Caco-2 (cell line): Measurements from ENCODE around the gene OR2V2. TPM values are rescaled to one million over a fixed set of nuclear protein-coding genes. Genes with fewer than 3 reads are reported as not detected.
A peak's percentile ranks its signal among the peaks of the same experiment; 100 is the strongest.
"Not testable (repeated sequence)": the region's sequence is repeated elsewhere in the genome, so short reads cannot be mapped to it uniquely, and the experiment has no call there.

Experiments used
- BruUV-seq: library from RNA; stranded (reverse); fragments of 400-500 nt; replicated peaks from 2 replicates; lab custom pipeline; 2021; lab: Mats Ljungman, UMichigan
- CTCF ChIA-PET: fragments of 300-600 bp; sonication (Branson Sonifier 250); formaldehyde crosslinking; loops from one replicate; lab custom pipeline; 2022; ENCODE audit warnings: antibody characterized with exemption; lab: Charles Lee
- POLR2A ChIA-PET: fragments of 300-600 bp; sonication (Branson Sonifier 250); formaldehyde crosslinking; loops from one replicate; lab custom pipeline; 2022; ENCODE audit warnings: antibody characterized with exemption; lab: Charles Lee
- DNase-seq, 2 experiments: peaks; one replicate each; pipeline versions ENCODE4 v3.0.0 to v3.0.0-alpha.2; 2020 to 2022
- H3K27me3 ChIP-seq: replicated peaks from 2 replicates; pipeline ENCODE4 v1.6.0; 2011; ENCODE audit warnings: low read length; ENCODE audit not compliant: control insufficient read depth, insufficient read depth
- H3K36me3 ChIP-seq: 2 replicates; pipeline ENCODE4 v1.5.1; 2011; ENCODE audit warnings: low read length; ENCODE audit not compliant: control insufficient read depth, insufficient read depth
- H3K4me1 ChIP-seq: fragments of 250-450 bp; sonication (Bioruptor Pico); 2 replicates; pipeline ENCODE4 v1.5.1; 2020; ENCODE audit warnings: mild to moderate bottlenecking
- H3K4me3 ChIP-seq: 2 replicates; pipeline ENCODE4 v1.5.1; 2011; ENCODE audit warnings: low read depth, mild to moderate bottlenecking, control low read depth, low read length
- H3K9me3 ChIP-seq: fragments of 250-450 bp; sonication (Bioruptor Pico); 2 replicates; pipeline ENCODE4 v1.5.1; 2020; ENCODE audit warnings: mild to moderate bottlenecking, moderate library complexity
- H3K27ac Mint-ChIP-seq: one replicate; pipeline ENCODE4 v1.8.0; 2022; ENCODE audit warnings: mixed read lengths; ENCODE audit not compliant: unreplicated experiment
- H3K27me3 Mint-ChIP-seq: one replicate; pipeline ENCODE4 v1.8.0; 2022; ENCODE audit warnings: mixed read lengths; ENCODE audit not compliant: insufficient read depth, unreplicated experiment
- H3K36me3 Mint-ChIP-seq: one replicate; pipeline ENCODE4 v1.8.0; 2022; ENCODE audit warnings: mild to moderate bottlenecking, mixed read lengths; ENCODE audit not compliant: insufficient read depth, unreplicated experiment
- H3K4me1 Mint-ChIP-seq: one replicate; pipeline ENCODE4 v1.8.0; 2022; ENCODE audit warnings: low read depth, mixed read lengths; ENCODE audit not compliant: unreplicated experiment
- H3K4me3 Mint-ChIP-seq: one replicate; pipeline ENCODE4 v1.8.0; 2022; ENCODE audit warnings: mild to moderate bottlenecking, moderate library complexity, mixed read lengths; ENCODE audit not compliant: unreplicated experiment
- H3K9me3 Mint-ChIP-seq: one replicate; pipeline ENCODE4 v1.8.0; 2022; ENCODE audit warnings: mixed read lengths; ENCODE audit not compliant: unreplicated experiment
- intact Hi-C: fragments of 100-400 bp; cut with micrococcal nuclease; formaldehyde crosslinking; loops from one replicate; pipeline ENCODE4 v1.10.0; 2022; ENCODE audit not compliant: unreplicated experiment
- total RNA-seq: library from RNA; stranded (reverse); gene quantifications from 2 replicates; pipeline ENCODE4 v1.2.3, GENCODE V29; 2022
- TF ChIP-seq, protein P1 (sequence below), 2 experiments: fragments of 200-600 bp in 1 of 2; IDR thresholded peaks; 1 replicate in 1 of 2; 2 replicates in 1 of 2; pipeline versions ENCODE4 v1.5.1 to v1.8.0; 2011 to 2022; ENCODE audit warnings: antibody characterized with exemption in 1 of 2, control low read depth in 1 of 2, inconsistent platforms in 1 of 2, low read depth in 1 of 2, low read length in 1 of 2, mild to moderate bottlenecking in 1 of 2, moderate library complexity in 1 of 2; ENCODE audit not compliant: insufficient read depth in 1 of 2, severe bottlenecking in 1 of 2, unreplicated experiment in 1 of 2

The OR2V2 gene
- total RNA-seq, 1 experiment from 2014 or later: not detected

DNA sequence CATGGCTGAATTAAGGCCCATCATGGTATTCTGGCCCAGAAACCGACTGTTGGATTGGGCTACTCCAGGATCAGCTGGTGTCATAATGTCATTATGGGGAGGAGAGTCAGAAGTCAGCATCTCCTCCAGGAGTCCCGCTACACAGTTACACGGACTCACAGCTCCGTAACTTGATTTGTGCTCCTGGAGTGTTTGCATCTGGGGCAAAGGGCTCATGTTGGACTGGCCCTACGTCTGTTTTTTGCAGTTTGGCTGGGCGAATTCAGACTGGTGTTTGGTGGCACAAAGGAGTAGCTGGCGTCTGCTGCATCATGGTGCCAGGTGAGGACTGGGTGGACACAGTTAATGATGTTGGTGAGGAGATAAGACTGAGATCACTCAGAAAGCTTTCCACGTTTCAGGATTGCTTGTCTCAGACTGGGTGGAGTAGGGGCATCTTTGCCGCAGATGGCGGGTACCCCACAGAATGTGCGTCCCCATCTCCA lies 47.7 kb upstream of the OR2V2 start:
- Mint-ChIP-seq H3K27ac (no peak overlapping the region), H3K4me3 (peak overlapping the region; percentile 67), H3K4me1 (peaks cover 6% of the 10 kb centered on the region), H3K27me3 (peaks cover 9% of the 10 kb centered on the region), H3K36me3 (no peaks in the 10 kb centered on the region), H3K9me3 (no peaks in the 10 kb centered on the region)
- ChIA-PET CTCF (no interaction called here), POLR2A (no interaction called here)
- no TSS peak for BruUV-seq
- no peak for DNase-seq
- H3K9me3 ChIP-seq: no peaks in the 10 kb centered on the region
- H3K36me3 ChIP-seq: no peaks in the 10 kb centered on the region
- no peak overlapping the region for H3K4me3 ChIP-seq
- intact Hi-C loops: no loop called here
- TF ChIP-seq, protein P1, sequence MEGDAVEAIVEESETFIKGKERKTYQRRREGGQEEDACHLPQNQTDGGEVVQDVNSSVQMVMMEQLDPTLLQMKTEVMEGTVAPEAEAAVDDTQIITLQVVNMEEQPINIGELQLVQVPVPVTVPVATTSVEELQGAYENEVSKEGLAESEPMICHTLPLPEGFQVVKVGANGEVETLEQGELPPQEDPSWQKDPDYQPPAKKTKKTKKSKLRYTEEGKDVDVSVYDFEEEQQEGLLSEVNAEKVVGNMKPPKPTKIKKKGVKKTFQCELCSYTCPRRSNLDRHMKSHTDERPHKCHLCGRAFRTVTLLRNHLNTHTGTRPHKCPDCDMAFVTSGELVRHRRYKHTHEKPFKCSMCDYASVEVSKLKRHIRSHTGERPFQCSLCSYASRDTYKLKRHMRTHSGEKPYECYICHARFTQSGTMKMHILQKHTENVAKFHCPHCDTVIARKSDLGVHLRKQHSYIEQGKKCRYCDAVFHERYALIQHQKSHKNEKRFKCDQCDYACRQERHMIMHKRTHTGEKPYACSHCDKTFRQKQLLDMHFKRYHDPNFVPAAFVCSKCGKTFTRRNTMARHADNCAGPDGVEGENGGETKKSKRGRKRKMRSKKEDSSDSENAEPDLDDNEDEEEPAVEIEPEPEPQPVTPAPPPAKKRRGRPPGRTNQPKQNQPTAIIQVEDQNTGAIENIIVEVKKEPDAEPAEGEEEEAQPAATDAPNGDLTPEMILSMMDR (IDR thresholded peaks at IDR 0.05; ENCODE audit: insufficient read depth in 1 of 2, low read depth in 1 of 2, low read length in 1 of 2, severe bottlenecking in 1 of 2, unreplicated experiment in 1 of 2): no peak
- no peaks in the 10 kb centered on the region for H3K4me1 ChIP-seq
- H3K27me3 ChIP-seq: peaks cover 6% of the 10 kb centered on the region

DNA sequence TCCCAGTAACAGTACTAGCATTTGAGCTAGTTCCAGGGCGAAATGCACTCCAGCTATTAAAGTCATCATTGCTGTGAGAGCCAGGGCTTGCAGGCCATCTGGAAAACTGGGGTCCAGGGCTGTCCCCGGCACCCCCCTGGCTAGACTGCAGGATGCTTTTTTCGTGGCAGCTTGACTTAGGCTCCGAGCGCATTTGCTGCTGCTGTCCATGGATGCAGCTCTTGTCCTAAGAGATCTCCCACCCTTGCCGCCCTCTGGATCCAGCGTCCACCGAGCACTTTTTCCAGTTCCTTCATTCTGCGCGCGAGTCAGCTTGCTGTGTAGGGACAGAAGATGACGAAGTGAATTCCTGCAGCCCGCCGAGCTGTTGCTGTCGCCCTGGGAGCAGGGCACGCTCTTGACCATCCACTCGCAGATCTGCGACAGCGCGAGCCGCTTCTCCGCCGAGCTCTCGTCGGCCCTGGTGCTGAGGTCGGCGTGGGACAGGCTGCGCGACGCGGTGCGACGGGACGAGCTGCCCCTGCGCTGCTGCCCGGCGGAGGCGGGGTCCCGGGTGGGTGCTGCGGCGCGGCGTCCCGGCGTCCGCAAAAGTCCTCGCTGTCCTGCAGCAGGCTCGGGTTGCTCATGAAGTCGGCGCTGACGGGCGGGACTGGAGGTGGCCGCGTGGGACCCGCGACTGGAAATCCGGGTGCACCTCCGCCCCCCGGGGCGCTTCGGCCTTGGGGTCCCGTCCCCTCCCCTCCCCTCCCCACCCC lies 47.1 kb upstream of the OR2V2 start:
- Mint-ChIP-seq H3K4me1 (peaks cover 6% of the 10 kb centered on the region), H3K27ac (no peak overlapping the region), H3K36me3 (no peaks in the 10 kb centered on the region), H3K4me3 (peak overlapping the region; percentile 67), H3K27me3 (peaks cover 9% of the 10 kb centered on the region), H3K9me3 (no peaks in the 10 kb centered on the region)
- Histone ChIP-seq H3K36me3 (no peaks in the 10 kb centered on the region), H3K9me3 (no peaks in the 10 kb centered on the region), H3K4me3 (peak overlapping the region; percentile 21), H3K4me1 (no peaks in the 10 kb centered on the region), H3K27me3 (peaks cover 6% of the 10 kb centered on the region)
- intact Hi-C loops: no loop called here
- ChIA-PET POLR2A (no interaction called here), CTCF (no interaction called here)
- TF ChIP-seq, protein P1 (IDR thresholded peaks at IDR 0.05; ENCODE audit: insufficient read depth in 1 of 2, low read depth in 1 of 2, low read length in 1 of 2, severe bottlenecking in 1 of 2, unreplicated experiment in 1 of 2): no peak
- peak in 1 of 2 experiments; percentile 22 for DNase-seq
- no TSS peak for BruUV-seq

DNA sequence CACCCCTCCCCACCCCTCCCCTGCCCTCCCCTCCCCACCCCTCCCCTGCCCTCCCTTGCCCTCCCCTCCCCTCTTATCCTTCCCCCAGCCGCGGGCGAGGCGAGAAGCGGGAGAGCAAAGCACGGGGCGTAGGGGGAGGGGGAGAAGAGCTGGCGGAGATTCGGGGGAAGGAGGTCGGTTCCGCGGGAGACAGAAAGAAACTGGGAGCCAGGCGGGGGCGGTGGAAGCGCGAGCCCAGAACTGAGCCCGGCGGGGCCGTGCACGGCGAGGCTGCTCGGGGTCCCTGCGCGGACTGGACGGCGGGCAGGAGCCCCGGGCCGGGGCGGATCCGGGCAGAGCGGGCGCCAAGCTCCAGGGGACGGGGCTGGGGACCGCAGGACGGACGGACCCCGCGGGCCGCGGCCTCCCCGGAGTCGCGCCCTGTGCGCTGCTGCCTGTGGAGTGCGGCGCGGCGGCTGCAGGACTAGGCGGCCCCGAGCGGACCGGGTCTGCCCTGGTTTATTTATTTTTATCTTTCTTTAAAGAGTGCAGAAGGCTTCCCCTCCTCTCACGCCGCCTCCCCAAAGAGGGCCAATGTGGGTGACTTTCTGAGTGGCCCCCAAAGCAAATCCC lies 46.2 kb upstream of the OR2V2 start:
- DNase-seq, CTCF ChIA-PET, H3K27me3 ChIP-seq, H3K36me3 ChIP-seq, H3K4me3 ChIP-seq, intact Hi-C loops, BruUV-seq, H3K27ac Mint-ChIP-seq, POLR2A ChIA-PET, H3K9me3 ChIP-seq, H3K4me3 Mint-ChIP-seq, H3K36me3 Mint-ChIP-seq, H3K4me1 Mint-ChIP-seq, H3K4me1 ChIP-seq, H3K9me3 Mint-ChIP-seq: not testable (repeated sequence)
- peaks cover 12% of the 10 kb centered on the region for H3K27me3 Mint-ChIP-seq

DNA sequence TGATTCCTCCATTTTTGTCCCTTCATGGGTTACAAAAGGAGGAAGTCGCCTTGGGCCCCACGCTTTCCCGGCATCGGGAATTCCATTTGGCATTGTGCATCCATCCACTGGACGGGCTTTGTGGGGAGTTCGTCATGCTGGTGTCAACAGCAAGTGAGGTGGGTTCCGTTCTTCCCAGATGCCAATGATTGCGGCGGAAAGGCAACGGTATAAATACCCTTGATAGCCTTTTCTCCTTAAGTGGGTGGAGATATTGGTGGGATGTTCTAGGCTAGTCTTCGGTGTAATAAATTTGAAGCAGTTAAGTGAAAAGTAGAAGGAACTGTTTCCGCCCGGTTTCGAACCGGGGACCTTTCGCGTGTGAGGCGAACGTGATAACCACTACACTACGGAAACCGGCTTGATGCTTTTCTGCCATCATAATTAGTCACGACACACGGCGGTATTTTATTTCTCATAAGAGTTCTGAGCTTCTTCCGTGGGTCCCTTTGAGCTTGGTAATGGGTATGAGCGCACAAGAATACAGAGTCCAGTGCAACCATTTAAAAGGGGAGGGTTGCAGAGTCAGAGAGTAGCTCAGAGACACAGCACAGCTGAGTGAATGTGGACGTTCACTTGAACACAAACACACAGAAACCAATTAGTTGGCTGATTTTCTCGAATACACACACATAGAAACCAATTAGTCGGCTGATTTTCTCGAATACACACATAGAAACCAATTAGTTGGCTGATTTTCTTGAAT lies 45.3 kb upstream of the OR2V2 start:
- DNase-seq, H3K4me1 ChIP-seq, CTCF ChIA-PET, H3K9me3 Mint-ChIP-seq, BruUV-seq, intact Hi-C loops, H3K9me3 ChIP-seq, H3K4me3 ChIP-seq, H3K27me3 ChIP-seq, H3K27ac Mint-ChIP-seq, POLR2A ChIA-PET, H3K4me3 Mint-ChIP-seq, H3K36me3 ChIP-seq, H3K4me1 Mint-ChIP-seq, H3K36me3 Mint-ChIP-seq: not testable (repeated sequence)
- peaks cover 12% of the 10 kb centered on the region for H3K27me3 Mint-ChIP-seq

DNA sequence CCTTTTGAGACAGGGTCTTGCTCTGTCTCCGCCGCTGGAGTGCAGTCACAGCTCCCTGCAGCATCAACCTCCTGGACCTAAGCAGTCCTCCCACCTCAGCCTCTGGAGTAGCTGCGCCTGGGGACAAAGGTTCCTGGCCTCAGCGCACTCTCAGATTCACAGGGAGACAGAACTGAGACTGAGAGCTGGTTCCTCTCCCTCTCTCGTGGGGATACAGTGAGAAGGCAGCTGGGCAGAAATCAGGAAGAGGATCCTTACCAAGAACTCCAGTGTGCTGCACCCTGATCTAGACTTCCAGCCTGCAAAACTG lies 43.2 kb upstream of the OR2V2 start:
- H3K27me3 ChIP-seq, H3K4me3 ChIP-seq, H3K9me3 ChIP-seq, H3K36me3 Mint-ChIP-seq, DNase-seq, CTCF ChIA-PET, POLR2A ChIA-PET, H3K4me1 Mint-ChIP-seq, H3K27ac Mint-ChIP-seq, intact Hi-C loops, H3K36me3 ChIP-seq, BruUV-seq, H3K9me3 Mint-ChIP-seq, H3K4me1 ChIP-seq: not testable (repeated sequence)
- H3K4me3 Mint-ChIP-seq: peak overlapping the region; percentile 39
- peaks cover 12% of the 10 kb centered on the region for H3K27me3 Mint-ChIP-seq
